HG03342 (cell line): ENCODE results near the gene PHLPP2.
"Not testable (repeated sequence)": the region's sequence is repeated elsewhere in the genome, so short reads cannot be mapped to it uniquely, and the experiment has no call there.

Experiments used
- ATAC-seq: cut with Tn5 transposase; IDR thresholded peaks from one replicate; pipeline ENCODE4 v1.9.1; 2021; ENCODE audit warnings: mild to moderate bottlenecking, moderate library complexity; ENCODE audit not compliant: unreplicated experiment

The PHLPP2 gene

GRCh38 chr16:71625113-71625850 is 99.2 kb downstream of the PHLPP2 start:
- no peak for ATAC-seq

DNA sequence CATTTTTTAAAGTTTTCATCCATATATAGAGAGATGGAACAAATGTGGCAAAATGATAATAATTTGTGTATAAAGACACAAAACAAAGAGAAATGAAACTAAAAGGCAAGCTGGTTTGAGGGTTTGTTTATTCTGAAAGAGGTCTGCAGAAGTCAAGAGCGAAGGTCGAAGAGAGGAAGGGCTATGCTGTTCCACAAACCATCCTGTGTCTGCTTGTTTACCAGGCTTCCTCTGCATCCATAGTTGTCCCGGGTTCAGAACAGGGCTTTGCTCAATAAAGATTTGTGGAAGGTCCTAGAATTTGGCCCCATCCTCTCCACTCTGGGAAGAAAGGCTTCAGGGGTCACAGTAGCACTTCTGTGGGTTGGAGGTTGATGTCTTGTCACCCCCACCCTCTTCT is 100.9 kb downstream of the PHLPP2 start:
- no peak for ATAC-seq

DNA sequence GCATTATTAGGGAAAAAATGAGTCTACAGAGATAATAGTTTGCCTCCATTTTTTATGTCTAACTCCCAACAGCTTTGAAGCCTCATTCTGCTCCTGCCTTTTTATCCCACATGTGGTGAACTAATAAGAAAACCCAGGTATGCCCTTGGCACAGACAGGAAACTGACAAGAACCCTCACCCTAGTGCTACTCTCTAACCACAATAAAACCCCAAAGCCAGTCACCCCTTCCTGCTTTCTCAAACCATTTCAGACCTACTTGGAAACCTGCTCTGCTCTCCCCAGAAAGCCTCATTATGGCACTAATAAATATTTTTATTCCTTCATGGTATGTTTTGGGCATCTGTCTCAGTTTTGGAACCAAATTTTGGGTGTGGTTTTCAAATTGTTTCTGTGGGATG is 102.4 kb downstream of the PHLPP2 start:
- ATAC-seq, result no peak

- no peak for ATAC-seq
Measured at GRCh38 chr16:71618429-71618828, 106.1 kb downstream of the PHLPP2 start.

DNA sequence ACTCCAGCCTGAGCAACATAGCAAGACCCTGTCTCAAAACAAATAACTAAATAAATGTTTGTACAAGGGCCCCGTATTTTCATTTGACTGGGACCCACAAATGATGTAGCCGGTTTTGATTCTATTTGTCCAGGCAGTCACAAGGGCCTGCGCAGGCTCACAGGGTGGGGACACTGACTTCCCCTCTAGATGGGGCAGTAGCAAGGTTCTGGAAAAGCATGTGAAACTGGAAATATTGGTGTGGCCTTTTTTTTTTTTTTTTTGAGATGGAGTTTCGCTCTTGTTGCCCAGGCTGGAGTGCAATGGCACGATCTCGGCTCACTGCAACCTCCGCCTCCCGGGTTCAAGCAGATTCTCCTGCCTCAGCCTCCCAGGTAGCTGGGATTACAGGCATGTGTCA is 109.5 kb downstream of the PHLPP2 start:
- ATAC-seq, result not testable (repeated sequence)

DNA sequence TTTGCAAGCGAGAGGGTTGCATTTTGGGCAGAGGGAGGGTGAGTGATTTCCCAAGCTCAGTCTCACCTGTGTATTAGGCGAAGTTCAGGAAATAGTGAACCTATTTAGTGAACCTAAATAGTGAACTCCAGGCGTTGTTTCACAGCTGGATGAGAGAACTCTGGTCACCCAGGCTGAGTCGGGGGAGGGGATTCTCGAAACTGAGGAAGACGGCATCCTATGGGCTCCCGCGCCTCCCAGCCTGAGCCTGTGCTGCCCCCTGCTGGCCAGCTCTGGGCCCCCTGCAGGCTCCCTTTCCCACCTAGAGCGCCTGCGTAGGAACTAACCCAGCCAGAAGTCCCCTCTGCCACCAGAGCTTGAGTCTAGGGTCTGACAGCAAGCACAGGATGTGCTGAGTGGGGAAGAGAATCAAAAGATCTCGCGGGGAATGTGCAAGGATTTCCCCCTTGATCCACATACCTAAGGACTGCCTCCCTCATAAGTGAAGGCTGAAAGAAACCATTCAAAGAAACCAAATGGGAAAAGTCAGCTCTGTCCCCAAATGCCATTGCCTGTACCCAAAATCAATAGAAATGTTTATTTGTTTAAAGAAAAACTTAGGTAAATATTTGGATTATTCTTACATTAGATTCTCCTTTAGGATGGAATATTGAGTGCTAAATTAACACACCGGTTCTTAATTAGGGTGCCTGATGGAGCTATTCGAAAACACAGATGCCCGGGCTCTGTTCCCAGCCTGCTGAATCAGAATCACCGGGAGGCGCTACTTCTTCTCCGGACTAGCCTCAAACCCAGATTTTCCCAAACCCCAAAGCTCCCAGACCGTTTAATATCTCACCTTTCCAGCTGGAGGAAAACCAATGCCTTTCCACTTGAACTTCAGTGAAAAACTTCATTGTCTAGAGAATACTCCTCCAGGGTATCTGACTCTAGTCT is 113.3 kb downstream of the PHLPP2 start:
- peak; percentile 64 for ATAC-seq

- no peak for ATAC-seq
Measured at GRCh38 chr16:71610447-71610846, 114.1 kb downstream of the PHLPP2 start.

DNA sequence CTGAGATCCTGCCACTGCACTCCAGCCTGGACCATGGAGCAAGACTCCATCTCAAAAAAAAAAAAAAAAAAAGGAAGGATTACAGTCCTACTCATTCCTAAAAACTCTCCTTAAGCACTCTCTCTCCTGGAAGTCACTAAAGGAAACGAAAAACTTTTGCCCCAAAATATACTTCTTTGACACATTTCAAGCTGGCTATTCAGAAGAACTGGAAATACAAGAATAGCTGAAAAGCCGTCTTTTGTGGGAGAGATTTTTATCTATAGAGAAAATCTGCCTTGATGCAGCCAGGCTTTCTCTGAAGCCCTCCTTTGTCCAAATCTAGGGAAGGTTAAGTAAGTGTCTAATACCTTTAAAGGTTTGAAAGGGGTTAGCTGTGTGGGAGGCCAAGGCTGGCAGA is 115.4 kb downstream of the PHLPP2 start:
- no peak for ATAC-seq

DNA sequence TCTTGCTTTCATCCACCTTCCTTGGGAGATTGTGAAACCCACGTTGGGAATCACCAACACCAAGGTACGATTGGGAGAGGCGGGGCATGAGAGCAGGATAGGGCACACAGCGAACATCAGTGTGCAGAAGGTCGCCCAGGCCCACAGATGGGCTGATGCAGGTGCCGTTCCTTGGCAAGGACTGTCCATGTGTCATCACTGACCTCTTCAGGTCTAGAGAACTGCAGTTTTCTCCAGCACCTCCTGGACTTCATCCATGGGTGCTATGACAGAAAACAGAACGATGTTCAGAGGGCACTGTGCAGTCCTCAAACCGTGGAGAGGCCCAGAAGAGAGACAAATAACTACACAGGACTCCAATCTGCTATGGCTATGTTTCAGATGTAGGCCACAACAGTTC is 123.7 kb downstream of the PHLPP2 start:
- no peak for ATAC-seq

- ATAC-seq, result not testable (repeated sequence)
Measured at GRCh38 chr16:71598426-71598825, 126.1 kb downstream of the PHLPP2 start.

- ATAC-seq, result not testable (repeated sequence)
Measured at GRCh38 chr16:71595340-71595826, 129.1 kb downstream of the PHLPP2 start.
